HG03159 (cell line): ENCODE results near the gene TRAPPC5.

Source experiments
- ATAC-seq: cut with Tn5 transposase; IDR thresholded peaks from one replicate; pipeline ENCODE4 v1.9.1; 2021; ENCODE audit warnings: mild to moderate bottlenecking, moderate library complexity; ENCODE audit not compliant: unreplicated experiment

Gene TRAPPC5

GRCh38 chr19:7645656-7646425 lies 34.8 kb upstream of the TRAPPC5 start:
- no peak for ATAC-seq

- ATAC-seq = no peak
Measured at GRCh38 chr19:7646426-7646700, 34.3 kb upstream of the TRAPPC5 start.

GRCh38 chr19:7647156-7647555 lies 33.5 kb upstream of the TRAPPC5 start:
- no peak for ATAC-seq

GRCh38 chr19:7648265-7649014 lies 32.2 kb upstream of the TRAPPC5 start:
- ATAC-seq = no peak

- no peak for ATAC-seq
Measured at GRCh38 chr19:7650148-7650547, 30.5 kb upstream of the TRAPPC5 start.

GRCh38 chr19:7652061-7652641 lies 28.5 kb upstream of the TRAPPC5 start:
- no peak for ATAC-seq

GRCh38 chr19:7654401-7654800 lies 26.2 kb upstream of the TRAPPC5 start:
- no peak for ATAC-seq

GRCh38 chr19:7655581-7655980 lies 25.1 kb upstream of the TRAPPC5 start:
- no peak for ATAC-seq

GRCh38 chr19:7657131-7657751 lies 23.4 kb upstream of the TRAPPC5 start:
- no peak for ATAC-seq

GRCh38 chr19:7658219-7658686 lies 22.4 kb upstream of the TRAPPC5 start:
- ATAC-seq = peak; percentile 76

GRCh38 chr19:7661744-7662538 lies 18.7 kb upstream of the TRAPPC5 start:
- no peak for ATAC-seq

- no peak for ATAC-seq
Measured at GRCh38 chr19:7662657-7663056, 18.0 kb upstream of the TRAPPC5 start.

- ATAC-seq = no peak
Measured at GRCh38 chr19:7663706-7664105, 16.9 kb upstream of the TRAPPC5 start.

GRCh38 chr19:7665076-7665475 lies 15.6 kb upstream of the TRAPPC5 start:
- no peak for ATAC-seq

GRCh38 chr19:7668842-7669241 lies 11.8 kb upstream of the TRAPPC5 start, which contains the start of gene RETN:
Gene RETN, plus strand, starts transcription at chr19:7669049. Its CDS starts 278 bp downstream, at chr19:7669327.
- ATAC-seq = no peak

GRCh38 chr19:7669641-7670040 lies 11.0 kb upstream of the TRAPPC5 start:
- no peak for ATAC-seq

GRCh38 chr19:7670150-7670783 lies 10.4 kb upstream of the TRAPPC5 start:
- ATAC-seq = no peak

GRCh38 chr19:7670790-7671189 lies 9.8 kb upstream of the TRAPPC5 start:
- no peak for ATAC-seq

- ATAC-seq = no peak
Measured at GRCh38 chr19:7672522-7672921, 8.1 kb upstream of the TRAPPC5 start.
